NCI-H146 (cell line): ENCODE measurements around the gene PTPN14.

Source experiments
- DNase-seq: peaks from one replicate; lab custom pipeline; 2025; lab: John Stamatoyannopoulos, UW

The PTPN14 gene

GRCh38 chr1:214310777-214311690 lies 240.4 kb downstream of the PTPN14 start:
- no peak for DNase-seq

DNA sequence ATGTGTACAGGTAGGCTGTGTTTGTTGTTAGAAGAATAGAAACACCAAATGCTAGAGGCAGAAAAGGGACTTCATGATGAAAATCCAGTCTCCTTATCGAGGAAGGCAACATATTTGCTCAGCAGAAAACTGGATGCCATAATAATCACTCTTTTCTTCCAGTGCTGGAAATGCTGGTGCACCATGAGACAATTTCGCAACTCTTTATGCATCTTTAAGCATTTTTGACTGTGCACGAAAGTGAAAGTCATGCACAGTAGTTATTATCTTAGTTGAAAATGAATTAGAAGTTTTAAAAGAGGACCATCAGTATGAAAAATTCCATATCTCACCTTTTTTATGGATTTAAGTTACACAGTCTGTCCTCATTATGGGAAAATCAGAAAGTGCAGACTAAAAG lies 241.4 kb downstream of the PTPN14 start:
- no peak for DNase-seq

DNA sequence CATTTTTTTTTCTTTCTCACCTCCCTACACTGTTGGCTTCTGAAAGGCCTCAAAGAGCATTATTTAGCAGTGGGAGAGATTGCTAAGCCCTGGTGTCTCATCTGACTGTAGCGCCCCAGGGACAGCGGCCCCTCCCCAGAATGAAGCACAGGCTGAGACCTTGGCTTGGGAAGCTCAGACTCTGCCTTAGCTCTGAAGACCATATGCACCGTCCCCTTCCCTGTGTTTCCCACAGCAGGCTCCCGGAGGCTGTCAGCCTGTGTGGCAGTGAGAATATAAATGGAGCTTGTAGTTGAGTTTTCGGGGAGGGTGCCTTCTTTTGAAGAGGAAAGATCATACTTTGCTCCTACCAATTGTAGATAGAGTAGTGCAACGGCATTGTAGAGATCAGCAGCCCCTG lies 245.1 kb downstream of the PTPN14 start:
- DNase-seq = no peak

- DNase-seq = no peak
Measured at GRCh38 chr1:214305164-214305751, 246.1 kb downstream of the PTPN14 start.

- no peak for DNase-seq
Measured at GRCh38 chr1:214303141-214303930, 248.1 kb downstream of the PTPN14 start.

DNA sequence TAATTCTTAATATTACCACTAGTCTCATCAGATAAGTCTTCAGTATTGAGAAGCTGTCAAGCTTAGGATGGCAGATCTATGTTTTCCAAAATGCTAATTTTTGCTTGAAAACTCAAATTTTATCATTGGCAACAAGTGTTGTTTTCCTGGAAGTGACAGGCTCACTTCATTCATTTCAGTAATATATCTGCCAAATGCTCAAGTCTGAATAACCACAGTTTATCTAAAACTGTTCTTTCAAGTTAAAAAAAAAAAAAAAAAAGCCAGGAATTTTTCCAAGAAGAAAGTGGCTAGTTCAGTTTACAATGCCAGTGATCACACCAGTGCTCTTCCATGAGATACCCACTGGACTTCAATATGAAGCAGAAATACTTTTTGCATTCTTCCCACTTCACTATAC lies 249.9 kb downstream of the PTPN14 start:
- DNase-seq = no peak

DNA sequence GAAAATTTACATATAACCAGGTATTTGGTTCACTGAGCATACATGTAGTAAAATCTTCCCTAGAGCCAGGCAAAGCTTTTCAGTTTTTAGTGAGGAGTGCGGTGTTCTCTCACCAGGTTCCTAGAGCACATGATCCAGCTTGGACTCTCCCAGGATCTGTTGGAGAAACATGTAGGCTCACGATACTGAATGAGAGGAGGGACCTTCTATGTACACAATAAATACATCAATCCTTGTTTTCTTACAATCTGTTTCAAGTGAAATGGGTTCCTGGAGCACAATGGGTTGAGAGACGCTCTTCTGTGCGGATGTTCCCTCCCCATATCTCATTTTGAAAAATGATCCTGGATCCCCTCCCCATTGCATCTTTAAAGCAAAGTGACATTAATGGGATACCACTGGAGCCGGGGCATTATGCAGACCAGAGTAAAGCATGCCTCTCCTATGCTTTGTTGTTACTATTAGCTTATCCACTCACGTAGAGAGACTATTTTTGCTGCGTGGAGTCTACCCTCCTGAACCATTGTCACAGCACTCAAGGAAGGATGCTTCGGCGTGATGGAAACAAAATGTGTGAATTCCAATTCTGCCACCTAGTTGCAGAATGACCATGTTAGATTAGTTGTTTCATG lies 251.1 kb downstream of the PTPN14 start:
- no peak for DNase-seq
